Measurements from ENCODE around the gene ID4. TPM values are rescaled to one million over a fixed set of nuclear protein-coding genes. Genes with fewer than 3 reads are reported as not detected.
A peak's percentile ranks its signal among the peaks of the same experiment; 100 is the strongest.

ID4 gene
- polyA plus RNA-seq, 2 of the 4 experiments (the other 2 are of a cell fraction), result 2.6 to 6.1 TPM

DNA sequence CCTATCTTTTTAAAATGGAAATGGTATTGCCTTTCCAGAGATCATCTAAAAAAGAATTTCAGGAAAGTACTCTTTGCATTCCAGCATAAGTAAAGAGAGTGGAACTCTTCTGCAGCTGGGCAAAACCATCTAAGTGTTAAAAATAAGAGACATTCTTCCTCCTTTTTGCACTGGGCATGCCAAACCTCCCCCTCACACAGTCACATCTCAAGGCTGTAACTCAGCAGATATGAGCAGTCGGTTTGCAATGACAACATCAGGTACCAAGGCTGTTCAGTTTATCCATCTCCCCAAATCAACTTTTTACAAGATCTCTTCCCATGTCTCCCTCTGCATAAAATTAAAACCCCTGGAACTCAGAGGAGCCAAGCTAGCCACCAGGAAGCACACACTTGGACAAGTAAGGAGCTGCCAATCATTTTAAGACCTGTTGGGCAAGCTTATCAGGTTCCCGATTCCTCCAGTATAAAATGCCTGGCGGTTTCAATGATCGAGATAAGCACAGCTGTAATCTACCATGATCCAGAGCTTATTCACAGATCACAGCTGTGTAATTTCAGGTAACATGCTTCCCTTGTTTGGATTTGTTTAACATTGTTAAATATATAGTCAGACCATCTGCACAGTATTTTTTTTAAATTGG is 23.2 kb downstream of the ID4 start:
- H3K4me3 ChIP-seq, result no peak overlapping the region
- TF ChIP-seq HOXB13 (CRISPR knock-in tag; IDR thresholded peaks at IDR 0.05; ENCODE audit: low read depth) (no peak), NFE2L2 (conservative IDR thresholded peaks at IDR 0.05; ENCODE audit: low read length) (no peak), NPAS2 (CRISPR knock-in tag; IDR thresholded peaks at IDR 0.05; ENCODE audit: borderline replicate concordance) (no peak), TFCP2L1 (CRISPR knock-in tag; IDR thresholded peaks at IDR 0.05) (no peak), POLR2AphosphoS2 (conservative IDR thresholded peaks at IDR 0.05; ENCODE audit: low read length) (no peak), POLR2A (IDR thresholded peaks at IDR 0.05; ENCODE audit: low read length) (no peak), RARB (CRISPR knock-in tag; IDR thresholded peaks at IDR 0.05) (no peak), RNF2 (IDR thresholded peaks at IDR 0.05; ENCODE audit: borderline replicate concordance, low read depth) (no peak), ESRRA (IDR thresholded peaks at IDR 0.05; ENCODE audit: borderline replicate concordance, low read length) (no peak)
- TF ChIP-seq, protein P1, sequence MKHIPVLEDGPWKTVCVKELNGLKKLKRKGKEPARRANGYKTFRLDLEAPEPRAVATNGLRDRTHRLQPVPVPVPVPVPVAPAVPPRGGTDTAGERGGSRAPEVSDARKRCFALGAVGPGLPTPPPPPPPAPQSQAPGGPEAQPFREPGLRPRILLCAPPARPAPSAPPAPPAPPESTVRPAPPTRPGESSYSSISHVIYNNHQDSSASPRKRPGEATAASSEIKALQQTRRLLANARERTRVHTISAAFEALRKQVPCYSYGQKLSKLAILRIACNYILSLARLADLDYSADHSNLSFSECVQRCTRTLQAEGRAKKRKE (CRISPR knock-in tag; IDR thresholded peaks at IDR 0.05; ENCODE audit: low read depth), result no peak
- TF ChIP-seq, protein P2, sequence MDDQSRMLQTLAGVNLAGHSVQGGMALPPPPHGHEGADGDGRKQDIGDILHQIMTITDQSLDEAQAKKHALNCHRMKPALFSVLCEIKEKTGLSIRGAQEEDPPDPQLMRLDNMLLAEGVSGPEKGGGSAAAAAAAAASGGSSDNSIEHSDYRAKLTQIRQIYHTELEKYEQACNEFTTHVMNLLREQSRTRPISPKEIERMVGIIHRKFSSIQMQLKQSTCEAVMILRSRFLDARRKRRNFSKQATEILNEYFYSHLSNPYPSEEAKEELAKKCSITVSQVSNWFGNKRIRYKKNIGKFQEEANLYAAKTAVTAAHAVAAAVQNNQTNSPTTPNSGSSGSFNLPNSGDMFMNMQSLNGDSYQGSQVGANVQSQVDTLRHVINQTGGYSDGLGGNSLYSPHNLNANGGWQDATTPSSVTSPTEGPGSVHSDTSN (IDR thresholded peaks at IDR 0.05), result no peak
- H3K27ac ChIP-seq, result no peak overlapping the region
- POLR2A ChIA-PET, result no interaction called here
- no peak overlapping the region for H3K4me2 ChIP-seq
- 25% methylated on average over 4 of the region's 4 CpGs for WGBS (ENCODE audit: missing lambda C conversion rate)
- DNase-seq (ENCODE audit: low read depth in 1 of 2, low spot score in 1 of 2), result no peak
- H3K4me1 ChIP-seq, result no peaks in the 10 kb centered on the region
- ATAC-seq, result no peak
- CTCF ChIA-PET, result interaction anchor here (3.0 kb wide), 1 partner anchor 9 kb away, joined by 10 read pairs; no protein-coding TSS in a partner anchor
- FAIRE-seq, result no peak
- H3K9me3 ChIP-seq, result no peaks in the 10 kb centered on the region

GRCh38 chr6:19864285-19864684 is 27.1 kb downstream of the ID4 start:
- ChIA-PET POLR2A (no interaction called here), CTCF (interaction anchor here (1.0 kb wide), 1 partner anchor 34 kb away, joined by 3 read pairs; no protein-coding TSS in a partner anchor)
- Histone ChIP-seq H3K4me3 (no peak overlapping the region), H3K4me1 (peaks cover 7% of the 10 kb centered on the region; the same call in 1 of the 3 replicates), H3K9me3 (no peaks in the 10 kb centered on the region), H3K27ac (no peak overlapping the region), H3K4me2 (no peak overlapping the region)
- 48% methylated on average over 3 of the region's 3 CpGs for WGBS (ENCODE audit: missing lambda C conversion rate)
- ATAC-seq, result no peak
- TF ChIP-seq MAFK (IDR thresholded peaks at IDR 0.05; ENCODE audit: partially characterized antibody) (peak; percentile 23), GATA3 (IDR thresholded peaks at IDR 0.05; ENCODE audit: borderline replicate concordance) (no peak)
- no peak for FAIRE-seq
- DNase-seq (ENCODE audit: low read depth in 1 of 2, low spot score in 1 of 2), result no peak

GRCh38 chr6:19865178-19865577 is 28.0 kb downstream of the ID4 start:
- ATAC-seq (no peak), DNase-seq (ENCODE audit: low read depth in 1 of 2, low spot score in 1 of 2) (no peak), FAIRE-seq (no peak)
- no peaks in the 10 kb centered on the region for H3K9me3 ChIP-seq
- no peak overlapping the region for H3K27ac ChIP-seq
- H3K4me3 ChIP-seq, result no peak overlapping the region
- H3K4me2 ChIP-seq, result no peak overlapping the region
- H3K4me1 ChIP-seq, result peaks cover 7% of the 10 kb centered on the region; the same call in 1 of the 3 replicates
- CTCF ChIA-PET, result no interaction called here
- WGBS (ENCODE audit: missing lambda C conversion rate), result 4% methylated on average over 1 of the region's 1 CpG
- POLR2A ChIA-PET, result no interaction called here
- TF ChIP-seq, protein P3, sequence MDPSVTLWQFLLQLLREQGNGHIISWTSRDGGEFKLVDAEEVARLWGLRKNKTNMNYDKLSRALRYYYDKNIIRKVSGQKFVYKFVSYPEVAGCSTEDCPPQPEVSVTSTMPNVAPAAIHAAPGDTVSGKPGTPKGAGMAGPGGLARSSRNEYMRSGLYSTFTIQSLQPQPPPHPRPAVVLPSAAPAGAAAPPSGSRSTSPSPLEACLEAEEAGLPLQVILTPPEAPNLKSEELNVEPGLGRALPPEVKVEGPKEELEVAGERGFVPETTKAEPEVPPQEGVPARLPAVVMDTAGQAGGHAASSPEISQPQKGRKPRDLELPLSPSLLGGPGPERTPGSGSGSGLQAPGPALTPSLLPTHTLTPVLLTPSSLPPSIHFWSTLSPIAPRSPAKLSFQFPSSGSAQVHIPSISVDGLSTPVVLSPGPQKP (IDR thresholded peaks at IDR 0.05; ENCODE audit: low read depth, low read length), result no peak
- TF ChIP-seq MYC (IDR thresholded peaks at IDR 0.05; ENCODE audit: borderline replicate concordance, low read length) (no peak), SREBF2 (IDR thresholded peaks at IDR 0.05) (no peak), ESRRA (IDR thresholded peaks at IDR 0.05; ENCODE audit: borderline replicate concordance, low read length) (no peak), GATA3 (IDR thresholded peaks at IDR 0.05; ENCODE audit: borderline replicate concordance) (no peak), HOXA7 (CRISPR knock-in tag; IDR thresholded peaks at IDR 0.05) (no peak), NPAS2 (CRISPR knock-in tag; IDR thresholded peaks at IDR 0.05; ENCODE audit: borderline replicate concordance) (no peak), HOXB5 (CRISPR knock-in tag; IDR thresholded peaks at IDR 0.05) (no peak), CBX8 (IDR thresholded peaks at IDR 0.05) (no peak), JUN (IDR thresholded peaks at IDR 0.05) (no peak), USF2 (IDR thresholded peaks at IDR 0.05) (no peak), RAD21 (conservative IDR thresholded peaks at IDR 0.05 in 1 of 2, IDR thresholded peaks at IDR 0.05 in 1 of 2) (no peak), TFCP2L1 (CRISPR knock-in tag; IDR thresholded peaks at IDR 0.05) (no peak), CHD4 (IDR thresholded peaks at IDR 0.05; ENCODE audit: borderline replicate concordance) (no peak), POLR2A (IDR thresholded peaks at IDR 0.05; ENCODE audit: low read length) (no peak)
- TF ChIP-seq, protein P2 (IDR thresholded peaks at IDR 0.05), result no peak
- TF ChIP-seq, protein P4, sequence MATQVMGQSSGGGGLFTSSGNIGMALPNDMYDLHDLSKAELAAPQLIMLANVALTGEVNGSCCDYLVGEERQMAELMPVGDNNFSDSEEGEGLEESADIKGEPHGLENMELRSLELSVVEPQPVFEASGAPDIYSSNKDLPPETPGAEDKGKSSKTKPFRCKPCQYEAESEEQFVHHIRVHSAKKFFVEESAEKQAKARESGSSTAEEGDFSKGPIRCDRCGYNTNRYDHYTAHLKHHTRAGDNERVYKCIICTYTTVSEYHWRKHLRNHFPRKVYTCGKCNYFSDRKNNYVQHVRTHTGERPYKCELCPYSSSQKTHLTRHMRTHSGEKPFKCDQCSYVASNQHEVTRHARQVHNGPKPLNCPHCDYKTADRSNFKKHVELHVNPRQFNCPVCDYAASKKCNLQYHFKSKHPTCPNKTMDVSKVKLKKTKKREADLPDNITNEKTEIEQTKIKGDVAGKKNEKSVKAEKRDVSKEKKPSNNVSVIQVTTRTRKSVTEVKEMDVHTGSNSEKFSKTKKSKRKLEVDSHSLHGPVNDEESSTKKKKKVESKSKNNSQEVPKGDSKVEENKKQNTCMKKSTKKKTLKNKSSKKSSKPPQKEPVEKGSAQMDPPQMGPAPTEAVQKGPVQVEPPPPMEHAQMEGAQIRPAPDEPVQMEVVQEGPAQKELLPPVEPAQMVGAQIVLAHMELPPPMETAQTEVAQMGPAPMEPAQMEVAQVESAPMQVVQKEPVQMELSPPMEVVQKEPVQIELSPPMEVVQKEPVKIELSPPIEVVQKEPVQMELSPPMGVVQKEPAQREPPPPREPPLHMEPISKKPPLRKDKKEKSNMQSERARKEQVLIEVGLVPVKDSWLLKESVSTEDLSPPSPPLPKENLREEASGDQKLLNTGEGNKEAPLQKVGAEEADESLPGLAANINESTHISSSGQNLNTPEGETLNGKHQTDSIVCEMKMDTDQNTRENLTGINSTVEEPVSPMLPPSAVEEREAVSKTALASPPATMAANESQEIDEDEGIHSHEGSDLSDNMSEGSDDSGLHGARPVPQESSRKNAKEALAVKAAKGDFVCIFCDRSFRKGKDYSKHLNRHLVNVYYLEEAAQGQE (IDR thresholded peaks at IDR 0.05), result no peak
